ENCODE results near the gene RBM48.

RBM48 gene

GRCh38 chr7:92508946-92509345 is 19.6 kb upstream of the RBM48 start:
- TF ChIP-seq CREB1 (IDR thresholded peaks at IDR 0.05; ENCODE audit: low read depth), result no peak
- no peak for TF ChIP-seq TAF1 (IDR thresholded peaks at IDR 0.05; ENCODE audit: low read depth)
- TF ChIP-seq TCF12 (IDR thresholded peaks at IDR 0.05; ENCODE audit: low read depth), result no peak
- no peak for TF ChIP-seq EGR1 (IDR thresholded peaks at IDR 0.05)
- no peak for TF ChIP-seq FOXM1 (IDR thresholded peaks at IDR 0.05; ENCODE audit: borderline replicate concordance, low read depth)
- no peak for TF ChIP-seq REST (IDR thresholded peaks at IDR 0.05; ENCODE audit: low read depth)

GRCh38 chr7:92513167-92513902 is 15.3 kb upstream of the RBM48 start:
- TF ChIP-seq TEAD4 (IDR thresholded peaks at IDR 0.05) (no peak), TCF12 (IDR thresholded peaks at IDR 0.05; ENCODE audit: low read depth) (no peak), CREB1 (IDR thresholded peaks at IDR 0.05; ENCODE audit: low read depth) (no peak), NFIC (IDR thresholded peaks at IDR 0.05) (no peak), REST (IDR thresholded peaks at IDR 0.05; ENCODE audit: low read depth) (no peak), ZBTB7A (IDR thresholded peaks at IDR 0.05; ENCODE audit: low read depth) (no peak), USF1 (IDR thresholded peaks at IDR 0.05) (no peak), MAX (IDR thresholded peaks at IDR 0.05) (no peak), EGR1 (IDR thresholded peaks at IDR 0.05) (no peak), RAD21 (IDR thresholded peaks at IDR 0.05; ENCODE audit: low read depth) (no peak), YY1 (IDR thresholded peaks at IDR 0.05; ENCODE audit: low read depth) (no peak), CEBPB (IDR thresholded peaks at IDR 0.05) (no peak), FOXM1 (IDR thresholded peaks at IDR 0.05; ENCODE audit: borderline replicate concordance, low read depth) (no peak), EP300 (IDR thresholded peaks at IDR 0.05; ENCODE audit: borderline replicate concordance) (no peak), TAF1 (IDR thresholded peaks at IDR 0.05; ENCODE audit: low read depth) (no peak)

GRCh38 chr7:92517631-92518030 is 11.0 kb upstream of the RBM48 start:
- TF ChIP-seq TEAD4 (IDR thresholded peaks at IDR 0.05) (no peak), EGR1 (IDR thresholded peaks at IDR 0.05) (no peak), FOXM1 (IDR thresholded peaks at IDR 0.05; ENCODE audit: borderline replicate concordance, low read depth) (no peak), USF1 (IDR thresholded peaks at IDR 0.05) (no peak), TAF1 (IDR thresholded peaks at IDR 0.05; ENCODE audit: low read depth) (no peak), NFIC (IDR thresholded peaks at IDR 0.05) (no peak), EP300 (IDR thresholded peaks at IDR 0.05; ENCODE audit: borderline replicate concordance) (no peak), YY1 (IDR thresholded peaks at IDR 0.05; ENCODE audit: low read depth) (no peak), RAD21 (IDR thresholded peaks at IDR 0.05; ENCODE audit: low read depth) (no peak), MAX (IDR thresholded peaks at IDR 0.05) (no peak), TCF12 (IDR thresholded peaks at IDR 0.05; ENCODE audit: low read depth) (no peak), CREB1 (IDR thresholded peaks at IDR 0.05; ENCODE audit: low read depth) (no peak), ZBTB7A (IDR thresholded peaks at IDR 0.05; ENCODE audit: low read depth) (no peak), REST (IDR thresholded peaks at IDR 0.05; ENCODE audit: low read depth) (no peak), CEBPB (IDR thresholded peaks at IDR 0.05) (no peak)

GRCh38 chr7:92520024-92520423 is 8.6 kb upstream of the RBM48 start:
- no peak for TF ChIP-seq EGR1 (IDR thresholded peaks at IDR 0.05)
- TF ChIP-seq FOXM1 (IDR thresholded peaks at IDR 0.05; ENCODE audit: borderline replicate concordance, low read depth), result no peak
- TF ChIP-seq NFIC (IDR thresholded peaks at IDR 0.05), result no peak
- TF ChIP-seq YY1 (IDR thresholded peaks at IDR 0.05; ENCODE audit: low read depth), result no peak
- TF ChIP-seq ZBTB7A (IDR thresholded peaks at IDR 0.05; ENCODE audit: low read depth), result no peak
- TF ChIP-seq MAX (IDR thresholded peaks at IDR 0.05), result no peak
